Neural progenitor cell (in vitro differentiated cells): ENCODE results near the gene CEACAM18. TPM values are rescaled to one million over a fixed set of nuclear protein-coding genes. Genes with fewer than 3 reads are reported as not detected.
A peak's percentile ranks its signal among the peaks of the same experiment; 100 is the strongest.
"Not testable (repeated sequence)": the region's sequence is repeated elsewhere in the genome, so short reads cannot be mapped to it uniquely, and the experiment has no call there.

Experiments used
- DNase-seq: peaks from one replicate; pipeline ENCODE4 v3.0.0-alpha.2; 2016; ENCODE audit warnings: low spot score
- H2AFZ ChIP-seq: fragments of 200-600 bp; sonication (generic); replicated peaks from 2 replicates; pipeline ENCODE4 v1.6.1; 2016; ENCODE audit warnings: antibody characterized with exemption
- H3F3A ChIP-seq: fragments of 200-600 bp; sonication (generic); 2 replicates; pipeline ENCODE4 v1.6.1; 2016; ENCODE audit warnings: antibody characterized with exemption, low read depth
- H3K27ac ChIP-seq: fragments of 200-600 bp; sonication (generic); 2 replicates; pipeline ENCODE4 v1.5.1; 2016; ENCODE audit warnings: mild to moderate bottlenecking
- H3K27me3 ChIP-seq: fragments of 200-600 bp; sonication (generic); 2 replicates; pipeline ENCODE4 v1.6.1; 2016; ENCODE audit warnings: mild to moderate bottlenecking, moderate library complexity
- H3K36me3 ChIP-seq: fragments of 200-600 bp; sonication (generic); 2 replicates; pipeline ENCODE4 v1.5.1; 2016
- H3K4me1 ChIP-seq: fragments of 200-600 bp; sonication (generic); 2 replicates; pipeline ENCODE4 v1.6.1; 2016; ENCODE audit warnings: mixed run types
- H3K4me2 ChIP-seq: fragments of 200-600 bp; sonication (generic); 2 replicates; pipeline ENCODE4 v1.6.1; 2016
- H3K4me3 ChIP-seq: fragments of 200-600 bp; sonication (generic); 2 replicates; pipeline ENCODE4 v1.5.1; 2016
- H3K79me2 ChIP-seq: fragments of 200-600 bp; sonication (generic); 2 replicates; pipeline ENCODE4 v1.6.1; 2016; ENCODE audit warnings: low read depth
- H3K9ac ChIP-seq: fragments of 200-600 bp; sonication (generic); 2 replicates; pipeline ENCODE4 v1.6.1; 2016
- H3K9me3 ChIP-seq: fragments of 200-600 bp; sonication (generic); 2 replicates; pipeline ENCODE4 v1.5.1; 2016; ENCODE audit warnings: low read depth
- H4K20me1 ChIP-seq: fragments of 200-600 bp; sonication (generic); 2 replicates; pipeline ENCODE4 v1.6.1; 2016; ENCODE audit warnings: low read depth
- H3K27ac Mint-ChIP-seq: 3 replicates; pipeline ENCODE4 v1.8.0; 2021; ENCODE audit warnings: mixed read lengths
- H3K27me3 Mint-ChIP-seq: 2 replicates; pipeline ENCODE4 v1.8.0; 2022; ENCODE audit warnings: low read depth, mild to moderate bottlenecking, inconsistent platforms, moderate library complexity, mixed read lengths; ENCODE audit not compliant: insufficient read depth
- H3K36me3 Mint-ChIP-seq: 3 replicates; pipeline ENCODE4 v1.8.0; 2021; ENCODE audit warnings: mixed read lengths
- H3K4me1 Mint-ChIP-seq: 3 replicates; pipeline ENCODE4 v1.8.0; 2021; ENCODE audit warnings: mixed read lengths
- H3K4me3 Mint-ChIP-seq: 3 replicates; pipeline ENCODE4 v1.8.0; 2021; ENCODE audit warnings: mild to moderate bottlenecking, moderate library complexity, mixed read lengths
- H3K9me3 Mint-ChIP-seq: 3 replicates; pipeline ENCODE4 v1.8.0; 2020; ENCODE audit warnings: mixed read lengths
- CTCF ChIP-seq: fragments of 200-600 bp; sonication (generic); IDR thresholded peaks from 2 replicates; pipeline ENCODE4 v1.5.1; 2017; ENCODE audit warnings: antibody characterized with exemption, mild to moderate bottlenecking
- EZH2 ChIP-seq: fragments of 200-600 bp; sonication (generic); IDR thresholded peaks from 2 replicates; pipeline ENCODE4 v1.6.1; 2017; ENCODE audit warnings: antibody characterized with exemption, mild to moderate bottlenecking, moderate library complexity
- EZH2phosphoT487 ChIP-seq: fragments of 200-600 bp; sonication (generic); IDR thresholded peaks from 2 replicates; pipeline ENCODE4 v1.6.1; 2017; ENCODE audit warnings: antibody characterized with exemption
- total RNA-seq: library from RNA; depleted of rRNA; stranded (reverse); fragments of >200 nt; gene quantifications from 2 replicates; pipeline ENCODE4 v1.2.3, GENCODE V29; 2015; ENCODE audit warnings: low replicate concordance

Gene CEACAM18
- total RNA-seq, 1 donor from 2014 or later, result not detected

- Histone ChIP-seq H3K27me3 (no peaks in the 10 kb centered on the region), H3K4me3 (no peak overlapping the region), H3K4me1 (no peaks in the 10 kb centered on the region), H3K9me3 (no peaks in the 10 kb centered on the region), H3K79me2 (no peaks in the 10 kb centered on the region), H4K20me1 (no peaks in the 10 kb centered on the region), H3K36me3 (no peaks in the 10 kb centered on the region), H3K9ac (no peak overlapping the region), H2AFZ (no peak overlapping the region), H3F3A (no peaks in the 10 kb centered on the region), H3K27ac (no peak overlapping the region), H3K4me2 (no peak overlapping the region)
- Mint-ChIP-seq H3K4me1 (no peaks in the 10 kb centered on the region), H3K9me3 (peaks cover 2% of the 10 kb centered on the region), H3K4me3 (no peak overlapping the region), H3K36me3 (no peaks in the 10 kb centered on the region), H3K27ac (peak overlapping the region; percentile 29), H3K27me3 (peaks cover 8% of the 10 kb centered on the region)
- DNase-seq, result no peak
- TF ChIP-seq CTCF (no peak), EZH2phosphoT487 (no peak), EZH2 (no peak)
These were observed 37.4 kb upstream of the CEACAM18 start for GRCh38 chr19:51440846-51441409.

GRCh38 chr19:51441410-51442390 is 36.6 kb upstream of the CEACAM18 start:
- Mint-ChIP-seq H3K36me3 (no peaks in the 10 kb centered on the region), H3K9me3 (peaks cover 2% of the 10 kb centered on the region), H3K4me3 (no peak overlapping the region), H3K27me3 (peaks cover 8% of the 10 kb centered on the region), H3K27ac (no peak overlapping the region), H3K4me1 (no peaks in the 10 kb centered on the region)
- no peak overlapping the region for H2AFZ ChIP-seq
- no peak overlapping the region for H3K4me2 ChIP-seq
- H3K27ac ChIP-seq, result no peak overlapping the region
- no peak overlapping the region for H3K9ac ChIP-seq
- H3K36me3 ChIP-seq, result no peaks in the 10 kb centered on the region
- no peaks in the 10 kb centered on the region for H4K20me1 ChIP-seq
- no peaks in the 10 kb centered on the region for H3K79me2 ChIP-seq
- no peaks in the 10 kb centered on the region for H3K27me3 ChIP-seq
- no peaks in the 10 kb centered on the region for H3F3A ChIP-seq
- TF ChIP-seq EZH2phosphoT487, result no peak
- TF ChIP-seq EZH2, result no peak
- TF ChIP-seq CTCF, result no peak
- H3K4me3 ChIP-seq, result no peak overlapping the region
- no peak for DNase-seq
- no peaks in the 10 kb centered on the region for H3K4me1 ChIP-seq
- H3K9me3 ChIP-seq, result no peaks in the 10 kb centered on the region

GRCh38 chr19:51447510-51447909 is 30.8 kb upstream of the CEACAM18 start:
- not testable (repeated sequence) for H3K9me3 ChIP-seq, H3F3A ChIP-seq, H3K9ac ChIP-seq, H2AFZ ChIP-seq, H3K4me3 Mint-ChIP-seq, H3K36me3 Mint-ChIP-seq, DNase-seq, H3K4me3 ChIP-seq, H4K20me1 ChIP-seq, H3K27me3 ChIP-seq, H3K4me1 ChIP-seq, H3K36me3 ChIP-seq, H3K27ac Mint-ChIP-seq, H3K4me1 Mint-ChIP-seq, H3K9me3 Mint-ChIP-seq, H3K4me2 ChIP-seq, H3K79me2 ChIP-seq, H3K27ac ChIP-seq
- peaks cover 10% of the 10 kb centered on the region for H3K27me3 Mint-ChIP-seq

- H3K27me3 ChIP-seq, result no peaks in the 10 kb centered on the region
- H3K4me1 Mint-ChIP-seq, result no peaks in the 10 kb centered on the region
- H3K36me3 ChIP-seq, result no peaks in the 10 kb centered on the region
- no peak overlapping the region for H3K4me3 ChIP-seq
- H3K9me3 Mint-ChIP-seq, result no peaks in the 10 kb centered on the region
- DNase-seq, result no peak
- no peak overlapping the region for H3K27ac Mint-ChIP-seq
- no peaks in the 10 kb centered on the region for H3F3A ChIP-seq
- no peaks in the 10 kb centered on the region for H3K4me1 ChIP-seq
- H3K9me3 ChIP-seq, result no peaks in the 10 kb centered on the region
- H3K27me3 Mint-ChIP-seq, result peaks cover 10% of the 10 kb centered on the region
- H3K4me2 ChIP-seq, result no peak overlapping the region
- no peak overlapping the region for H2AFZ ChIP-seq
- no peak overlapping the region for H3K27ac ChIP-seq
- TF ChIP-seq EZH2phosphoT487 (no peak), CTCF (no peak), EZH2 (no peak)
- no peaks in the 10 kb centered on the region for H3K79me2 ChIP-seq
- H4K20me1 ChIP-seq, result no peaks in the 10 kb centered on the region
- H3K36me3 Mint-ChIP-seq, result no peaks in the 10 kb centered on the region
- H3K9ac ChIP-seq, result no peak overlapping the region
- H3K4me3 Mint-ChIP-seq, result no peak overlapping the region
These were observed 30.3 kb upstream of the CEACAM18 start for GRCh38 chr19:51448011-51448410.
